Suprapubic skin (tissue), 4 donors: Measurements from ENCODE around the gene SOCS7. TPM values are rescaled to one million over a fixed set of nuclear protein-coding genes. Genes with fewer than 3 reads are reported as not detected.

Experiments
- DNase-seq, 2 donors: peaks; one replicate each; pipeline ENCODE4 v3.0.0-alpha.2; 2019; ENCODE audit warnings: low spot score in 2 of 2
- H3K27ac ChIP-seq: fragments of 200-600 bp; sonication (generic); one replicate; pipeline ENCODE4 v1.5.1; 2019
- H3K27me3 ChIP-seq: fragments of 200-600 bp; sonication (generic); one replicate; pipeline ENCODE4 v1.5.1; 2019
- H3K36me3 ChIP-seq: fragments of 200-600 bp; sonication (generic); one replicate; pipeline ENCODE4 v1.5.1; 2019
- H3K4me1 ChIP-seq: fragments of 200-600 bp; sonication (generic); one replicate; pipeline ENCODE4 v1.5.1; 2019
- H3K4me3 ChIP-seq: fragments of 200-600 bp; sonication (generic); one replicate; pipeline ENCODE4 v1.5.1; 2019; ENCODE audit warnings: mild to moderate bottlenecking
- H3K9me3 ChIP-seq: fragments of 200-600 bp; sonication (generic); one replicate; pipeline ENCODE4 v1.5.1; 2019
- EP300 ChIP-seq: sonication (generic); formaldehyde crosslinking; IDR thresholded peaks from one replicate; pipeline ENCODE4 v1.6.1; 2017; ENCODE audit warnings: antibody characterized with exemption
- POLR2A ChIP-seq, 2 donors: fragments of 450-650 bp; IDR thresholded peaks; one replicate each; pipeline ENCODE4 v1.6.1; 2017; ENCODE audit warnings: antibody characterized with exemption in 2 of 2, mild to moderate bottlenecking in 2 of 2, moderate library complexity in 2 of 2
- POLR2AphosphoS5 ChIP-seq, 3 donors: sonication (generic); formaldehyde crosslinking; IDR thresholded peaks; one replicate each; pipeline ENCODE4 v1.6.1; 2017; ENCODE audit warnings: antibody characterized with exemption in 3 of 3
- whole genome bisulfite sequencing: methylation state at CpG from one replicate; pipeline ENCODE4 v1.1.5; 2018; 5-methylcytosine and 5-hydroxymethylcytosine counted together
- total RNA-seq, 4 donors: library from RNA; depleted of rRNA; stranded (reverse); fragments of >200 nt; gene quantifications; one replicate each; pipeline ENCODE4 v1.1.0, GENCODE V29; 2016
- TF ChIP-seq, protein P1 (sequence below), 2 donors: fragments of 200-600 bp in 1 of 2; fragments of 450-650 bp in 1 of 2; sonication (generic) in 1 of 2; IDR thresholded peaks; one replicate each; pipeline ENCODE4 v1.5.1; 2016 to 2019; ENCODE audit warnings: antibody characterized with exemption in 2 of 2, mild to moderate bottlenecking in 1 of 2, moderate library complexity in 1 of 2

SOCS7 gene
- total RNA-seq, 4 donors from 2014 or later = 20.7 to 44.9 (median 37.1) TPM

- TF ChIP-seq POLR2A (IDR thresholded peaks at IDR 0.05) = no peak
- TF ChIP-seq, protein P1, sequence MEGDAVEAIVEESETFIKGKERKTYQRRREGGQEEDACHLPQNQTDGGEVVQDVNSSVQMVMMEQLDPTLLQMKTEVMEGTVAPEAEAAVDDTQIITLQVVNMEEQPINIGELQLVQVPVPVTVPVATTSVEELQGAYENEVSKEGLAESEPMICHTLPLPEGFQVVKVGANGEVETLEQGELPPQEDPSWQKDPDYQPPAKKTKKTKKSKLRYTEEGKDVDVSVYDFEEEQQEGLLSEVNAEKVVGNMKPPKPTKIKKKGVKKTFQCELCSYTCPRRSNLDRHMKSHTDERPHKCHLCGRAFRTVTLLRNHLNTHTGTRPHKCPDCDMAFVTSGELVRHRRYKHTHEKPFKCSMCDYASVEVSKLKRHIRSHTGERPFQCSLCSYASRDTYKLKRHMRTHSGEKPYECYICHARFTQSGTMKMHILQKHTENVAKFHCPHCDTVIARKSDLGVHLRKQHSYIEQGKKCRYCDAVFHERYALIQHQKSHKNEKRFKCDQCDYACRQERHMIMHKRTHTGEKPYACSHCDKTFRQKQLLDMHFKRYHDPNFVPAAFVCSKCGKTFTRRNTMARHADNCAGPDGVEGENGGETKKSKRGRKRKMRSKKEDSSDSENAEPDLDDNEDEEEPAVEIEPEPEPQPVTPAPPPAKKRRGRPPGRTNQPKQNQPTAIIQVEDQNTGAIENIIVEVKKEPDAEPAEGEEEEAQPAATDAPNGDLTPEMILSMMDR (IDR thresholded peaks at IDR 0.05) = no peak
- no peak for TF ChIP-seq POLR2AphosphoS5 (IDR thresholded peaks at IDR 0.05)
- no peak for TF ChIP-seq EP300
- Histone ChIP-seq H3K36me3 (peaks cover 46% of the 10 kb centered on the region), H3K27me3 (no peaks in the 10 kb centered on the region), H3K4me1 (no peaks in the 10 kb centered on the region), H3K4me3 (no peak overlapping the region), H3K9me3 (no peaks in the 10 kb centered on the region), H3K27ac (no peak overlapping the region)
- WGBS = 87% methylated on average over 8 of the region's 8 CpGs
- no peak for DNase-seq
Measured at GRCh38 chr17:38364741-38365140, 13.1 kb downstream of the SOCS7 start.

- Histone ChIP-seq H3K9me3 (no peaks in the 10 kb centered on the region), H3K27ac (no peak overlapping the region), H3K36me3 (peaks cover 73% of the 10 kb centered on the region), H3K4me3 (no peak overlapping the region), H3K4me1 (no peaks in the 10 kb centered on the region), H3K27me3 (no peaks in the 10 kb centered on the region)
- DNase-seq = no peak
- 93% methylated on average over 8 of the region's 8 CpGs for WGBS
- TF ChIP-seq EP300 (no peak), POLR2AphosphoS5 (IDR thresholded peaks at IDR 0.05) (no peak), POLR2A (IDR thresholded peaks at IDR 0.05) (no peak)
- TF ChIP-seq, protein P1 (IDR thresholded peaks at IDR 0.05) = no peak
Measured at GRCh38 chr17:38369124-38369886, 17.7 kb downstream of the SOCS7 start.

- no peak overlapping the region for H3K27ac ChIP-seq
- H3K36me3 ChIP-seq = peaks cover 47% of the 10 kb centered on the region
- no peak overlapping the region for H3K4me3 ChIP-seq
- WGBS = 79% methylated on average over 1 of the region's 1 CpG
- H3K4me1 ChIP-seq = no peaks in the 10 kb centered on the region
- H3K9me3 ChIP-seq = no peaks in the 10 kb centered on the region
- no peaks in the 10 kb centered on the region for H3K27me3 ChIP-seq
- no peak for DNase-seq
- TF ChIP-seq POLR2A (IDR thresholded peaks at IDR 0.05) (no peak), POLR2AphosphoS5 (IDR thresholded peaks at IDR 0.05) (no peak), EP300 (no peak)
- TF ChIP-seq, protein P1 (IDR thresholded peaks at IDR 0.05) = no peak
Measured at GRCh38 chr17:38379448-38379847, 27.8 kb downstream of the SOCS7 start.

GRCh38 chr17:38395090-38395489 lies 43.4 kb downstream of the SOCS7 start:
- DNase-seq = no peak
- WGBS = 84% methylated on average over 4 of the region's 4 CpGs
- TF ChIP-seq EP300 (no peak), POLR2AphosphoS5 (IDR thresholded peaks at IDR 0.05) (no peak), POLR2A (IDR thresholded peaks at IDR 0.05) (no peak)
- TF ChIP-seq, protein P1 (IDR thresholded peaks at IDR 0.05) = no peak
- H3K9me3 ChIP-seq = no peaks in the 10 kb centered on the region
- H3K36me3 ChIP-seq = peaks cover 50% of the 10 kb centered on the region
- no peaks in the 10 kb centered on the region for H3K4me1 ChIP-seq
- H3K27ac ChIP-seq = no peak overlapping the region
- H3K4me3 ChIP-seq = no peak overlapping the region
- no peaks in the 10 kb centered on the region for H3K27me3 ChIP-seq

DNA sequence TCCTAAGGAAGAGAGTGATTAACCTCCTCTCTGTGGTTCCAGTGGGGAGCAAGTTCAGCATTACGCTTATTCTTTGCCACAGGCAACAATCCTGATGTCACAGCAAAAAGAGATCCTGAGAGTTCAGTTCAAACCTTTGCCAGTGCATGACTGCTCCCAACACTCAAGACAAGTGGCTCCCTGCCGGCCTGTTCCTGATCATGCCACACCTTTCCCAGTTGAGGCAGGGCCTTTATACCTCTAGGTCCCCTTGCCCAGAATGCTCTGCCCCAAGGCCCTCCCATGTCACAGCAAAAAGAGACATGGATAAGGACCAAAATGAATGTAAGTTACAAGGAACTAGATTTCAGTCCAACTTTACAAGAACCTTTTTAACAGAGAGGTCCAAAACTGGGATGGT lies 45.6 kb downstream of the SOCS7 start:
- Histone ChIP-seq H3K27me3 (no peaks in the 10 kb centered on the region), H3K4me1 (no peaks in the 10 kb centered on the region), H3K36me3 (peaks cover 70% of the 10 kb centered on the region), H3K27ac (no peak overlapping the region), H3K9me3 (no peaks in the 10 kb centered on the region), H3K4me3 (no peak overlapping the region)
- TF ChIP-seq POLR2A (IDR thresholded peaks at IDR 0.05) = no peak
- TF ChIP-seq, protein P1 (IDR thresholded peaks at IDR 0.05) = no peak
- 78% methylated on average over 2 of the region's 2 CpGs for WGBS
- DNase-seq = no peak
